Stimulated activated CD8-positive, alpha-beta memory T cell treated with anti-CD3 and anti-CD28 coated beads, Interleukin-15, amount 100 ng/mL, for 1 hour (primary cell): Measurements from ENCODE around the gene PMEL.
"Not testable (repeated sequence)": the region's sequence is repeated elsewhere in the genome, so short reads cannot be mapped to it uniquely, and the experiment has no call there.

Source experiments
- DNase-seq: peaks from one replicate; pipeline ENCODE4 v3.0.0-alpha.2; 2020; ENCODE audit warnings: low read depth

PMEL gene

DNA sequence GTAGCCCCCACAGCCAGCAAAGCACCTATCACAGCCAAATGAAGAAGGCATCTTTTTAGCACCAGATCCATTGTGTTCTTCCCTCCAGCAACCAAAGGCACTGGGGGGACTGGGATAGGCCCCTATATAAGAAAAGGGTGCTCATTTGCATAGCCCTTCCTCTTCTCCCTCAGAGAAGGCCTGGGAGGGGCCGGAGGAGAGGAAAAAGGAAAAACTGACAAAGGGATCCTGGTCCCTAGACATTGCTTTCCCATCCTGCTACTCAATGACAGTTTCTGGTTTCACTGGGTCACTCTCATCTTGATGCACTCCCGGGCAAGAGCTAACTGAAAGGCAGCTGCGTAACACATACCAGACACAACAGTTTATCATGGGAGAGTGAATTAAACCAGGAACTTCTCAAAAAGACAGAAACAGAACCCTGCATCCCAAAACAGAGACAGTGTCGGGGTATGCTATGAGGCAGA lies at the start of gene PMEL:
PMEL (minus strand) TSS at position 102 of the 467 bp plus-strand sequence; CDS start at position 71, 31 bp downstream.
- DNase-seq, result no peak

DNA sequence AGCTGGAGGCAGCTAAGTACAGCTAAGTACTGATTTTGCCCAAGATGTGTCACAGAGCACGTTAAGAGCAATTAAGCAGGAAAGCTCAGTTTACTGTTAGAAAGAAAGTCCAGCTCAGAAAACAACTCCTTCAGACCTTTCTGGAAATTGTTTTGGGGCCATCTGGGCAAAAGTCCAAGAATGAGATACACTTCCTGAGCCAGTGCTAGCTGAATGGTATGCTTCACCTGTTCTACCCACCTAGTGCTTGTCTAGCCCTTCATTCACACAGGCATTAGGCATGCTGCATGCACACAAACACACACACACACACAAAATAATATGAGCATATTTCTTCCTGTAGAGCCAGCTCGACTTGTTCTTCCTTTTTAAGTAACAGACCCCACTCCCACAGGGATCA lies 48.4 kb upstream of the PMEL start:
- no peak for DNase-seq

DNA sequence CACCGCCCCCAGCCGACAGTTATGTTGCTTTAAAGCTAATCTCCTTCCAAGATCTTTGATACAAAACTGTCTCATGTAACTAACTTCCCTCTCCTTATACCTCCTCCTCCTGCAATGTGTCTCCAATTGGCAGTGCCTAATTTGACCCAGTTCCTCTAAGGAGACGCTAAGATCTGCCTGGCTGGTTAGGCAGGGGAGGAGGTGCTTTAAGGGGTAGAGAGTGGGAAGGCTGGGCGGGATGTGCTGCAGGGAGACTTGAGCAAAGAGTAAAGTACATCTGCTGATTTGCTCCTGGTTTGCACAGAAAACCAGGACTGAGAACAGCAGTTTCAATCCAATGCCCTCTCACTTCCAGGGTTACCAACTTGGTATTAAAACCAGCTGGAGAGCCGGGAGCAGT lies 47.6 kb upstream of the PMEL start:
- DNase-seq, result no peak

DNA sequence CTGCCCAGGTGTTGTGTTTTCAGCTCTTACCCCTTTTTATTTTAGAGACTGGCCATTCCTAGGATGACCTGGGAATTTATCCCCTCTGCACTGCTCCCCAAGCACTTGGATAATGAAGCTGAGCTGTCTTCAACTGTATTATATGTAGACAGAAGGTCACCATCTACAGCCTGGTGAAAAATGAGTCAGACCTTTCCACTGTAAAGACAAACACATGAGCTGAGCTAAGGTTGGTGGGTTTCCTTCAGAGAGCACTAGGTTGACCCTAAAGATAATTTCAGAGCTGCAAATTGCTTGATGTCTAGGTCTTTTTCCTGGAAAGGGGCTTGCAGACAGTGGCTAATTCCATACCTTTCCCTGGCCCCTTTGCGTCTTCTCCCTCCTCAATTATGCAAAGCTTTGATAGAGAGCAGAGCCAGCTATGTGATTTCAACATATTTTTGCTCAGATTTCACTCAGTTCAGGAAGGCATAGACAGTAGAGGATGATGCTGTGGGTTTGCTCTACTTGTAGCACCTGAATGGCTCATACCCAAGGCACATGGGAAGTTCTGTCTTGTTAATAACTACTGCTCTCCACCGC lies 45.8 kb upstream of the PMEL start:
- no peak for DNase-seq

DNA sequence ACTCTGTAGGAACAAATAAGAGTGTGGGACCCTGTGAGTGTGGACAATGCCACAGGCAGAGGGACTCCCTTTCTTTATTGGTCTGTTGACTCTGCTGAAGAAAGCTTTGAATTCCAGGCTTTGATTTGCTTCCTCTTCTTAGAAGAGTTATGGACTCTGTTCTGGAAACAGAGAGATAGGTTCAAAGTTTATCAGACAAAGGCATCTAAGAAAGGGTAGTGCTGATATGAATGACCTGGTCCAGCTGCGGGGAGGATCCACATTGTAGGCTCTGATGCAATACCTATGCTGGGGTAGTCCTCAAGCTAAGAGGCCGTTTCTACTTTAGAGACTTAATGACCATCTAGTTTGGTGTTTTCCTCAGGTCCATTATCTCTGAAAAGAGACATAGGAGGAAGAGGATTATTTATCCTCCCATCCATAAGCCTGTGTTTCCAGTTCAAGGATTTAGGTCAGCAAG lies 44.3 kb upstream of the PMEL start:
- DNase-seq, result no peak

DNA sequence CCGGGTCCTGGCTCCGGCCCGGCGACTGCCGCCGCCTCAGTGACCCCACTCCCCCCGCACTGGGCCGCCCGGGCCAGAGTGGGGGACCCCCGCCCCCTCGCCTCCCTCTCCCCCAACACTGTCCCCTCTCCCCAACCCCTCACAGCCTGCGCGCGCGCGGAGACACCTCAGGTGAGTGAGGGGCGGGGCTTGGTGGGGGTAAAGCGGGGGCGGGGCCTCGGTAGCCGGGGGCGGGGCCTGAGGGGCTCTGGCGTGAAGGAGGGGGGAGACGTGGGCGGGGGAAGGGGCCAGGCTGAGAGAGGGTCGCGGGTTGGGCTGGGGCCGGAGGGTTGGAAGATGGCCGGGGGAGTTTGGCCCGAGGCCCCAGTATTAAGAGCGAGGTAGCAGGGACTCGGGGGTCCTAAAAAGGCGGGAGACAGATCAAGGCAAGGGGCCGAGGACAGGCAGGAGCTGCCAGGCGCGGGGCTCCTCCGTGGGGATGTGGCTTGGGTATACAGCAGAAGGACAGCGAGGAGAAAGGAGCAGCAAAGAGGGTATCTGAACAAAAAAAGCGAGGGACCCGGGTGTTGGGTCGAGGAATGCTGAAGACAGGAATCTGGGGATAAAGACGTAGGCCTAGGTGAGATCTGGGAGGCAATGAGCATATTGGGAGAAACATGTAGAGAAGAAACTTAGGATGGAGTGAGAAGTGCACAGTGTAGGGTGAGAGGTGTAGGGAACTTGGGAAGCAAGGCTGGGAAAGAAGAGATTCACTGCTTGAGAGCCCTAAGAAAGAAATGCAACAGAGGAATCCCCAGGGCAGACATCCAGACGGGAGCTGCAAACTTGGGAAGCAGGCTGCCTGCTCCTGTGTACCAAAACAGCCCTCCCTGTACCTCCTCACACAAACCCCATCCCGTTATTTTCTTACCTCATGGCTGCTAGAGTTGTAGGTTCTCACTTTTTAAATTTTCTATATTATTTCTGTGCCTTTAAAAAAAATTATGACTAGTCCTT lies 42.0 kb upstream of the PMEL start:
- DNase-seq, result peak; percentile 45

DNA sequence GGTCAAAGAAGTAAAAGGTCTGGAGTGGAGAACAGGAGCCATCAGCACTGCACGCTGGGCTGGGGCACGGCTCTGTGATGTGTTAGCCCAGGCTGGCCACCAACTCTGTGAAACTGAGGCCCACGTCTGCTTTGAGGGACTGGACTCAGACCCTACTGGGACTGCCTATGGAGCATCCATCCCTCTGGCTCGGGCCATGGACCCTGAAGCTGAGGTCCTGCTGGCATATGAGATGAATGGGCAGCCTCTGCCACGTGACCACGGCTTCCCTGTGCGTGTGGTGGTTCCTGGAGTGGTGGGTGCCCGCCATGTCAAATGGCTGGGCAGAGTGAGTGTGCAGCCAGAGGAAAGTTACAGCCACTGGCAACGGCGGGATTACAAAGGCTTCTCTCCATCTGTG lies 38.4 kb upstream of the PMEL start:
- no peak for DNase-seq

DNA sequence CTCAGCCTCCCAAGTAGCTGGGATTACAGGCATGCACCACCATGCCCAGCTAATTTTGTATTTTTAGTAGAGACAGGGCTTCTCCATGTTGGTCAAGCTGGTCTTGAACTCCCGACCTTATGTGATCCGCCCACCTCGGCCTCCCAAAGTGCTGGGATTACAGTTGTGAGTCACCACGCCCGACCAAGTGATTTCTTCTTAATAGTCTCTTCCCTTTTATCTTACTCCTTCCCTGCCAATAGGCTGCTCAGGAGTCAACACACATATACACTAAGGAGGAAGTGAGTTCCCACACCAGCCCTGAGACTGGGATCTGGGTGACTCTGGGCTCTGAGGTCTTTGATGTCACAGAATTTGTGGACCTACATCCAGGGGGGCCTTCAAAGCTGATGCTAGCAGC lies 37.5 kb upstream of the PMEL start:
- DNase-seq, result not testable (repeated sequence)

DNA sequence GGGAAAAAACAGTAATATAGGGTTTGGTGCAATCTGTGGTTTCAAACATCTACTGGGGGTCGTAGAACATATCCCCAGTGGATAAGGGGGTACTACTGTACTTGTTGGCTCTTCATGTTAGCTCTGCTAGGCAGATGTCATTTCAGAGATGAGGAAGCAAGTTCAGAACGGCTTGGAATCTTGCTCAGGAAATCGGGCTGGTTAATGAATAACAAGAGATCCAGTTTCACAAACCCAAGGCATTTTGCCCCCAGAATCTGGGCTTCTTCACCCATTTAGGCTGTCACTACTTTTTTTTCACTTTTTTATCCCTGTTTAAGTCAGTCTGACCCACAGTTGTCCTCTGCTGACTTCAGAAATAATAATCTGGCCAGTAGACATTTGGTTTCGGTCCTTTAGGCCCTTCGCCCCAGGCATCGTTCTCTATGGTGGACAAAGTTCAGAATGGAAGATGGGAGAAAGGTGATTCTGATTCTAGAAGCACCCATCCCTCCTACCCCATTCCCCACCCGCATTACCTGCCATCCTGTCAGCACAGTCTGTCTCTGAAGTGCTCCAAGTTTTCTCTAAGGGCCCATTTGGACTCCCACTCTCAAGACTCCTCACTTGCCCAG lies 35.8 kb upstream of the PMEL start:
- no peak for DNase-seq

DNA sequence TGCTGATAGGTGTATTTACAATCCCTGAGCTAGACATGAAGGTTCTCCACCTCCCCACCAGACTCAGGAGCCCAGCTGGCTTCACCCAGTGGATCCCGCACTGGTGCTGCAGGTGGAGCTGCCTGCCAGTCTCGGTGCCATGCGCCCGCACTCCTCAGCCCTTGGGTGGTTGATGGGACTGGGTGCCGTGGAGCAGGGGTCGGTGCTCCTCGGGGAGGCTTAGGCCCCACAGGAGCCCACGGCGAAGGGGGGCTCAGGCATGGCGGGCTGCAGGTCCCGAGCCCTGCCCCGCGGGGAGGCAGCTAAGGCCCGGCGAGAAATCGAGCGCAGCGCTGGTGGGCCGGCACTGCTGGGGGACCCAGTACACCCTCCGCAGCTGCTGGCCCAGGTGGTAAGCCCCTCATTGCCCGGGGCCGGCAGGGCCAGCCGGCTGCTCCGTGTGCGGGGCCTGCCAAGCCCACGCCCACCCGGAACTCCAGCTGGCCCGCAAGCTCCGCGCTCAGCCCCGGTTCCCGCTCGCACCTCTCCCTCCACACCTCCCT lies 34.2 kb upstream of the PMEL start:
- DNase-seq, result not testable (repeated sequence)

DNA sequence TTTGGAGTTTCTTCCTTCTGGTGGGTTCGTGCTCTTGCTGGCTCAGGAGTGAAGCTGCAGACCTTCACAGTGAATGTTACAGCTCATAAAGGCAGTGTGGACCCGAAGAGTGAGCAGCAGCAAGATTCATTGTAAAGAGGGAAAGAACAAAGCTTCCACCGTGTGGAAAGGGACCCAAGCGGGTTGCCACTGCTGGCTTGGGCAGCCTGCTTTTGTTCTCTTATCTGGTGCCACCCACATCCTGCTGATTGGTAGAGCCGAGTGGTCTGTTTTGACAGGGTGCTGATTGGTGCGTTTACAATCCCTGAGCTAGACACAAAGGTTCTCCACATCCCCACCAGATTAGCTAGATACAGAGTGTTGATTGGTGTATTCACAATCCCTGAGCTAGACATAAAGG lies 33.7 kb upstream of the PMEL start:
- DNase-seq, result not testable (repeated sequence)

DNA sequence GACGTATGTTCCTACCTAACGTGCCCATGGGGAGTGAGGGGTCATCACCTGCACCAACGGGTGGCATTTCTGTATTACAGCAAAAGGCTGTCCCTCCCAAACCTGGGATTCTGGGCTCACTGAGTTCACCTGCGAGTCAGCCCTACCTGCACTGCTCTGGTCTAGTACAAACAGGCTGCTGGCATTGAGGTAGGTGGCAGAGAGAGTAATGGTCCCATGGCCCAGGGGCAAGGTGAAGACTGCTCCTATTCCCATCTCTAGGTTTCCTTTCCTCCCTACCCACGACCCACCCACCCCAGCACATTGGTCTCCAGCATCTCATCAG lies 31.7 kb upstream of the PMEL start:
- DNase-seq, result no peak

DNA sequence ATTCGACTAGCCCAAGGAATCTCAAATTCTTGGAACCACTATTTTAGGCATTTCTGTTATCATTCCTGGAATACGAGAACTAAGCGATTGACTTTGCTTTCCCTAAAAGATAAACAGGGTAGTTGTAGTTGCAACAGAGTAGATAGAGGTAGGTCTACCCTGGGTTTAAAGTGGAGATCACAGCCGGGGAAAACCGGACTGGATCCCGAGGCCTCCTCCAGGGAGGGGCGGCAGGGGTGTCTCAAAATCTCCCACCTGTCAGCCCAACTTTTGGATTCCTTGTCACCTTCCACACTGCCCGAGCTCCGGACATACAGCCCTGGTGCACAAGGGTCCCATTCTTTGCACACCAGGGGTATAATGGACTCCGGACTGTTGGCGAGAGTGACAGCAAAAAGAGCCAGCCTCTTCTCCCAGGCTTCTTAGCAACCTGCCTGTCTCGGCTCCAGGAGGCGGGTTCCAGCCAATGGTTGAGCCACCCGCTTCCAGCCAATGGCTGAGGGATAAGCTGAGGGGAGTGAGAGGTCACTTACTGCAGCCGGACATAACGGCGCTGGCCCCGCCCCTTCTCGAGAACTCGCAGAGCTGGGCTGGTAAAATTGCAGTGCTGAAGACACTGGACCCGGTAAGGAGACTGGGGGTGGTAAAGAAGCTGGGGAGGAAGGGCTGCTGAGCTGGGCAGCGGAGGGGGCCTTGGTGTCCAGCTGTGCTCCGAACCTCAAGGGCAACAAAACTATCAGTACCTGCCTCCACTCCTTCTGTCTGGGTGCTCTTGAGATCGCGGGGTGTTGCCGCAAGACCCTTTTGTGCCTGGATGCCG lies 31.1 kb upstream of the PMEL start, which contains the start of gene SUOX:
SUOX (plus strand) TSS at position 562 of the 820 bp plus-strand sequence. CDS start 4,946 bp downstream, outside the sequence.
- DNase-seq, result no peak

DNA sequence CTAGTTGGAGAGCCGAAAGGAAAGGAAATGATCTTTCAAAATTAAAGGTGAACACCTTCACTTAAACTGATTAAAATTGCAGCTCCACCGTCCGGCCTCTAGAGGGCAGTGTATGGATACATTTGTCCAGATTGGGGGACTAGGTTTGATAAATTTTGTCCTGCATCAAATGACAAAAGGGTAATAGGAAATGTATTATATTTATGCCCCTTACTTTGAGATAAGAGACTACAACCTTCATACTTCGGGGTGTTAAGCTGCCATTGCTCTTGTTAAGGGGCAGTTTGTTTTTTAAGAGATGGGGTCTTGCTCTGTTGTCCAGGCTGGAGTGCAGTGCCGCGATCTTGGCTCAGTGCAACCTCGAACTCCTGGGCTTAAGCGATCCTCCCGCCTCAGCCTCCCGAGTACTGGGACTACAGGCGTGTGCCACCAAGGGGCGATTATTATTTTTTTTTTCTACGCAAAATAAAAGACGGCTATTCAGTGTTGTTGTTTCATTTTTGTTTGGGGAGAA lies 30.4 kb upstream of the PMEL start:
- DNase-seq, result peak; percentile 45

DNA sequence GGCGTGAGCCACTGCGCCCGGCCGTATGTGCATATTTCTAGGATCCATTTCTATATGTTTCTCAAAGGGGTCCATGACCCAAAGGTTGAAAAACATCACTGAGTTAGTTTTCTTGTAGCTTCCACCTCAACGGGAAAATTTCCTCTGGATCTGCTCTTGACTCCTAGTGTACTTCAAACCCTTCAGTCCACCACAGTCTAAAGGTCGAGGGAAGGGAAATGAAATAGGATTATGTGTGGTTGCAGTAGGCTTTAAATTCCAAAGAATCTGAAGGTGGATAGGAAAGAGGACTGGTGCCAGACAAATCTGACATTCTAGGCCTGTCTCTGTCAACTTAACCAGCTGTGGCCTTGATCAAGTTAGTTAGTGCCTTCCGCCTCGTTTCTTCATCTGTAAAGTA lies 29.5 kb upstream of the PMEL start:
- no peak for DNase-seq

DNA sequence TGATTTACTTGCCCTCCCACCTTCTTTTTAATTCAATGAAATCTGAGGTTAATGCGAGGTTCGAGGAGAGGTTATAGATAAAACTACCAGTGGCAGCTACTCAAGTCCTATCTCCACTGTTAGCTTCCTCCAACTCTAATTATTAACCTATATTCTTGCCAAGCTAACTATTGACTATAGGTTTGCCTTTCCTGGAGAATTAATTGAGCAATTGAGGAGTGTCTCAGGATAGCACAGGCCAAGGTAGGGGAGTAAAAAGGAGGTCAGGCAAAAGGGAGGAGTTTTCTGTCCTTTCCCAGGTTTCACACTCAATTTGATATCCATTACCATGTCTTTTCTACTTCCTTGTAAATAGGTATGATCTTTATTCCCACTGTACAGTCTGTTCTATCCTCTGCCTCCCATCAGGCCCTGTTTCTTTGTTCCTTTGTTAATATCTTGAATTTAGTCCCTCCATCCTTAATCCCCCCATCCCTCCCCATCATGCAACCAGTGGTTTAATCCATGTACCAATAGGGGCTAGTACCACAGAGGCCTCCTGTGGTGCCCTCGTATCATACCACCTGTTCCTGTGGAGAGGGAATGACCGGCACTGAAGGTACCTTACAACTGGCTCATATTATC lies 27.5 kb upstream of the PMEL start:
- DNase-seq, result no peak

DNA sequence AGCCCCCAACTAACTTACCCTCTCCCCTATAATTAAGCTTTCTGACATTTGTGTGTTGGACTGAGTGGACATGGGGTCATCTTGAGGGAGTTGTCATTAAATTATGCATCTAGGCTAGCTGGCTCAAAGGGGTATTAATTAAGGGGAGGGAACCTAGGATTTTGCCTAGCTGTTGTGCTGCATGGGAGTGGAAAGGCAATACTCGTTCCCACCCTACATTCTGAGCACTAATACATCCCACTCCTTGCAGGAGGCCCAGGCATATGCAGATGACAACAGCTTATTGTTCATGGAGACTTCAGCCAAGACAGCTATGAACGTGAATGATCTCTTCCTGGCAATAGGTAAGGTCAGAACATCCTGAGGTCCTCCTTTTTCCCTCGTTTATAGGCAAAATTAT lies 25.3 kb upstream of the PMEL start:
- no peak for DNase-seq

DNA sequence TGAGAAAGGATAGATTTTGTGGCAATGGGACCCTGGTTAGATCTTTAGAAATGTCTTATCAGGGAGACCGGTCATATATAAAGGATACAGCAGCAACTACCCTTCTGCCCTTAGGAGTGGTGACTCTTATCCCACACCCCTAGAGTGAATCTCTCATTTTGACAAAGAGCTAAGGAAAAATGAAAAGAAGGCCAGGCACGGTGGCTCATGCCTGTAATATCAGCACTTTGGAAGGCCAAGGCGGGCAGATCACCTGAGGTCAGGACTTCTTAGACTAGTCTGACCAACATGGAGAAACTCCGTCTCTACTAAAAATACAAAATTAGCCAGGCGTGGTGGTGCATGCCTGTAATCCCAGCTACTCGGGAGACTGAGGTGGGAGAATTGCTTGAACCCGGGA lies 20.1 kb upstream of the PMEL start:
- DNase-seq, result not testable (repeated sequence)

DNA sequence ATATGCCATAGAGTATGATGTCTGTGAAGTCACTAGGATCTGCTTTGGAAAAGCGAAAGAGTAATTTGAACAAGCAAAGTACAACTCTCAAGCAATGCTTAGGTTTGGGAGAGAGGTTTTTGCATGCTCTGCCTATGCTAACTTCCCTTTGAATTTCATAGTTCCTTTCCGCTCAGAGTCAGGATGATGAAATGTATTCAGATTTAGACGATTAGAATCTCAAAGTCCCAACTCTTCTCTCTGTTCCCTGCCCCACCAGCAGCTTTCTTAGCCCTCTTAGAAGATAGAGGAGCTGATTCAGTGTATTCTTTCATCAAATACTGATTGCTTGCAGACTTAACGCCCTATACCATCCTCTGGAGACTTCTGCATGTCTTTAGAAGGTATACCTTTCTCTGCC lies 19.5 kb upstream of the PMEL start:
- no peak for DNase-seq

DNA sequence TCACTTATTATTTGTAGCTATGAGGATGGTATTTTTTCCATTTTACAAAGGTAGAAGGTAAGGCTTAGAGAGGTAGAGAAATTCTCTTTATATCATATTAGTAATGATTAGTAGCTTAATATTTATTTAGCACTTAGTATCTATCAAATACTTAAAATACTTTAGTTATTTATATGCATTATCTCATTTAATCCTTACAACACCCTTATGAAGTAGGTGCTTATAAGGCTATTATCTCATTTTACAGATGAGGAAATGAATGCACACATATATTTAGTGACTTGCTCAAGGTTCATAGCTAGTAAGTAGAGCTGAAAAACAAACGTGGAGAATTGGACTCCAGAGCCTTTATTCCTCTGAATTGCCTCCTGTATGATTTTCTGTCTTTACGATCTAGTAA lies 19.0 kb upstream of the PMEL start:
- no peak for DNase-seq
